Mammary epithelial cell (primary cell): Measurements from ENCODE around the gene OR2A2.

Experiments
- EZH2 ChIP-seq: IDR thresholded peaks from 2 replicates; pipeline ENCODE4 v1.6.1; 2012; ENCODE audit warnings: low read length, inconsistent platforms, borderline replicate concordance
- TF ChIP-seq, protein P1 (sequence below), 2 donors: IDR thresholded peaks in 1 of 2; conservative IDR thresholded peaks in 1 of 2; 2 replicates each; pipeline ENCODE4 v1.5.1; 2011 to 2012; ENCODE audit warnings: inconsistent platforms in 2 of 2, low read length in 2 of 2, mild to moderate bottlenecking in 2 of 2, control low read depth in 1 of 2, low read depth in 1 of 2; ENCODE audit not compliant: insufficient read depth in 1 of 2; ENCODE audit errors: extremely low read depth in 1 of 2

DNA sequence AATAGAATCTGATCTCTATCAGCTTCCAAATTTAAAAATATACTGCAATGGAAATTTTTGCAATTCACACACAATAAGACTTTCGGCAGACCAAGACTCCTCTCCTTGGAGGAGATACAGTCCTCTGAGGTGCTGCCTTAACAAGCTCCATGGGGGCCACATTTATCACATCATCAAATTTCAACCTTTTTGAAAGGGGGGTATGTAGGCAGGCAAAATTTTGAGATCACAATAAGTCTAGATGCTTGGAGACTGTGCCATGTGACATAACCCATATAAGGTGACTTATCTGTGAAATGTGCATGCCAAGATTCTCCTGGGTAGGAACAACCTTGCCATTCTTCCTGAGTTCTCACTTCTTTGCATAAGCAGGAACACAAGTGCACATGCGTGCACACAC is 23.4 kb upstream of the OR2A2 start, which contains the start of gene OR2A12:
- TF ChIP-seq, protein P1, sequence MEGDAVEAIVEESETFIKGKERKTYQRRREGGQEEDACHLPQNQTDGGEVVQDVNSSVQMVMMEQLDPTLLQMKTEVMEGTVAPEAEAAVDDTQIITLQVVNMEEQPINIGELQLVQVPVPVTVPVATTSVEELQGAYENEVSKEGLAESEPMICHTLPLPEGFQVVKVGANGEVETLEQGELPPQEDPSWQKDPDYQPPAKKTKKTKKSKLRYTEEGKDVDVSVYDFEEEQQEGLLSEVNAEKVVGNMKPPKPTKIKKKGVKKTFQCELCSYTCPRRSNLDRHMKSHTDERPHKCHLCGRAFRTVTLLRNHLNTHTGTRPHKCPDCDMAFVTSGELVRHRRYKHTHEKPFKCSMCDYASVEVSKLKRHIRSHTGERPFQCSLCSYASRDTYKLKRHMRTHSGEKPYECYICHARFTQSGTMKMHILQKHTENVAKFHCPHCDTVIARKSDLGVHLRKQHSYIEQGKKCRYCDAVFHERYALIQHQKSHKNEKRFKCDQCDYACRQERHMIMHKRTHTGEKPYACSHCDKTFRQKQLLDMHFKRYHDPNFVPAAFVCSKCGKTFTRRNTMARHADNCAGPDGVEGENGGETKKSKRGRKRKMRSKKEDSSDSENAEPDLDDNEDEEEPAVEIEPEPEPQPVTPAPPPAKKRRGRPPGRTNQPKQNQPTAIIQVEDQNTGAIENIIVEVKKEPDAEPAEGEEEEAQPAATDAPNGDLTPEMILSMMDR (conservative IDR thresholded peaks at IDR 0.05 in 1 of 2, IDR thresholded peaks at IDR 0.05 in 1 of 2; ENCODE audit: extremely low read depth in 1 of 2, insufficient read depth in 1 of 2, low read depth in 1 of 2, low read length in 2 of 2): no peak
- no peak for TF ChIP-seq EZH2
